ENCODE data around the gene DYDC2.
A peak's percentile ranks its signal among the peaks of the same experiment; 100 is the strongest.

The DYDC2 gene

DNA sequence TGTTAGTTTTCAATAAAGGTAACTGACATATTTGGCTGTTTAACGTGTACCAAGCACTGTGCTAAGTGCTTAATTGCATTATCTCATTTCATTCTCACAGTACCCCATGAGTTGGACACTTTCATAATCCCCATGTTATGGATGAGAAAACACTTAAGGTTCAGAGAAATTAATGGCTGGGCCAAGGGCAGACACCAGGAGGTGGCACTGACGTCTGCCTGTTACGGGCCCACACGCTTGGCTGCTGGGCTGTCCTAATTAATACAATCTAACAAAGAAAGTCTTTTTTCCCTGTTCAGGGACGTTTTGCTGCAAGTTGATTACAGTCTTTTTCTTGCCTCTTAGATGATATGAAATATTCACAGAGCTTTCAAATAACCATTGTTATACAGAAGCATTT, 16.1 kb downstream of the DYDC2 start:
- no peak for DNase-seq (ENCODE audit: low spot score)

DNA sequence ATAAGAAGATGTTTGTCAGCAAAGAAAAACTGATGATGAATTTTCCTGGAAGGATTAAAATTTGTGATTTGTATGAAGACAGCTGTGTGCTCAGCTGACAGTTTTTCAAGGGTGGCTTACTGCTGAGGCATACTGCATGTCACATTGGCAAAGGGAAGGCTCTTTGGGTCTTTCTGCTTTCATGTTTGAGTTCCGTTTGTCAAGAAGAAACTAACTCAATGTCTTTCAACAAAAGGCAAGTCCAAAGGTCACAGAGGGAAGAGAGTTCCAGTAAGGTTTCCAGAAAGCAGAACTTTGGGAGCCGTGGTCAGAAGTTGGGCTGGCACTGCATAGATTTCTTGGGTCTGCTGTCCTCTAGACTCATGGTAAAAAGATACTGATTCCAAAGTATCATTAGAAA, 16.9 kb downstream of the DYDC2 start:
- DNase-seq (ENCODE audit: low spot score) = no peak

DNA sequence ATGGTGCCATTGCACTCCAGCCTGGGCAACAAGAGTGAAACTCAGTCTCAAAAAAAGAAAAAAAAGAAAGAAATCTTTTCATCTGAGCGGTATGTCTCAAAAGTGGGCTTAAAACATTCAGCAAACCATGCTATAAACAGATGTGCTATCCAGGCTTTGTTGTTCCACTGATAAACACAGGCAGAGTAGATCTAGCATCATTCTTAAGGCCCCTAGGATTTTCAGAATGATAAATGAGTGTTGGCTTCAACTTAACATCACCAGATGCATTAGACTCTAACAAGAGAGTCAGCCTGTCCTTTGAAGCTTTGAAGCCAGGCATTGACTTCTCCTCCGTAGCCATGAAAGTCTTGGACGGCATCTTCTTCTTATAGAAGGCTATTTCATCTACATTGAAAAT, 23.1 kb downstream of the DYDC2 start:
- DNase-seq (ENCODE audit: low spot score) = no peak

DNA sequence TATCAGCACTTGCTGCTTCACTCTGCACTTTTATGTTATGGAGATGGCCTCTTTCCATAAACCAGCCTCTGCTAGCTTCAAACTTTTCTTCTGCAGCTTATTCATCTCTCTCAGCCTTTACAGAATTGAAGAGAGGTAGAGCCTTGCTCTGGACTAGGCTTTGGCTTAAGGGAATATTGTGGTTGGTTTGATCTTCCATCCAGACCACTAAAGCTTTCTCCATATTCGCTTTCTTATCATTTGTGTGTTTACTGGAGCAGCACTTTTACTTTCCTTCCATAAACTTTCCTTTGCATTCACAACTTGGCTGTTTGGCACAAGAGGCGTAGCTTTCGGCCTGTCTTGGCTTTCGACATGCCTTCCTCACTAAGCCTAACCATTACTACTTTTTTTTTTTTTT, 23.6 kb downstream of the DYDC2 start:
- DNase-seq (ENCODE audit: low spot score) = no peak

DNA sequence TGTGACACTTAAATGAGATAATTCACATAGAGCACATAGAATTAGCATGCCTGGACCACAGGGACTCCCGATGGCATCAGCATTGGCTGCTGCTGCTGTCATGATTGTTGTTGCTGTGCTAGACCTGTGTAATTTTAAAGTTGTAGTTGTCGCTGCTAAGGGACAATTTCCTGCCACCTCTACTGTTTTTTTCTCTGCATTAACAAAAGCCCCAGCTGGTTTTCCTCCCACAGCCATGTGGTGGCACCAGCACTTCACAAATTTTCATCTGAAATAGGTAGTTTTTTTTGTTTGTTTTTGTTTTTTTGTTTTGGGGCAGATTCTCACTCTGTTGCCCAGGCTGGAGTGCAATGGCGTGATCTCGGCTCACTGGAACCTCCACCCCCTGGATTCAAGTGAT, 26.4 kb downstream of the DYDC2 start:
- peak; percentile 26 for DNase-seq (ENCODE audit: low spot score)

DNA sequence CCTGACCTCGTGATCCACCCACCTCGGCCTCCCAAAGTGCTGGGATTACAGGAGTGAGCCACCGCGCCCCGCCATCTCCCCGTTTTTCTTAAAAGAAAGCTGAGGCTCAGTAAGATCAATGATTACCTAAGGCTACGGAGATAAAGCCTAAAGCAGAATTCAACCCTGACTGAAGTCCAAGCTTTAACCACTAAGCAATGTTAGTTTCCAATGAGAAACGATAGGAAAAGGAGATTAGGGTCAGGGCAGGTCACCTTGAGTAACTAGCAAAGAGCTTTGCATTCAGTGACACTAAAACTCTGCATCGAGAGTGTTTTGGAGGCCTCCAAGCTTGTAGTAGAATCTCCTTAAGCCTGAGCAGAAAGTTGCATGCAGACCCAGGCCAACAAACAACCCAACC, 34.2 kb downstream of the DYDC2 start:
- no peak for DNase-seq (ENCODE audit: low spot score)

DNA sequence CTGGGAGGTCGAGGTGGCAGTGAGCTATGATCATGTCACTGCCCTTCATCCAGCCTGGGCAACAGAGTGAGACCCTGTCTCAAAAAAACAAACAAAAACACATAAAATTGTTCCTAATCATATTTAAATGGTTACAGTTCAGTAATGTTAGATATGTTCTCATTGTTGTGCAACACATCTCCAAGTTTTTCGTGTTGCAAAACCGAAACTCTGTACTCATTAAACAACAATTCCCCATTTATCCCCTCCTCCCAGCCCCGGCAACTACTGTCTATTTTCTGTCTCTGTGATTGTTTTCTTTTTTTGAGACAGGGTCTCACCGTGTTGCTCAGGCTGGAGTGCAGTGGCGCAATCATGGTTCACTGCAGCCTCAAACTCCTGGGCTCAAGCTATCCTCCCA, 35.7 kb downstream of the DYDC2 start:
- DNase-seq (ENCODE audit: low spot score) = no peak

DNA sequence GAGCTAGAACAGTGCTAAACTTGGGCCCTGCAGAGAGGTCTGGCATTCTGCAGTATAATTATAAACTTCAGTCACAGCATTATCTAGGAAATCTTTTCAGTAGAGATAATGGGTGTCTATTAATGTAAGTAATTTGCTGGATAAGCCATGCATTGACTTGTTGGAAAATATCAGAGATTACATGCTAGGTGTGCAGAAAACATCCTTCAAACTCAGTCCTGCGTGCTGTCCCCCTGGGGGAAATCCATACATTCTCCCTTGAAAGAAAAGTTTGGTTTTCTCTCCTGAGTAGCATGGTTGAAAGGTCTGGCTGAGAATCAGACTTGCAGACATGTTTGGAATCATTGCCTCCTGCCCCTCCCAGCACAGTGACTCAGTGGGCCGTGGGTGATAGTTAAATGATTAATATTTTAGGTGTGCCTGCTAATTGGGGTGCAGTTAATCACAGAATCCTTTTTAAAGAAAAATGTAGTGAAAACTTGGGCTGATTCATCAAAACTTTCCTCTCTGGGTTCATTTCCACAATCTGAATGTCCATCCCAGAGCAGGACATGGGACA, 37.9 kb downstream of the DYDC2 start:
- no peak for DNase-seq (ENCODE audit: low spot score)

DNA sequence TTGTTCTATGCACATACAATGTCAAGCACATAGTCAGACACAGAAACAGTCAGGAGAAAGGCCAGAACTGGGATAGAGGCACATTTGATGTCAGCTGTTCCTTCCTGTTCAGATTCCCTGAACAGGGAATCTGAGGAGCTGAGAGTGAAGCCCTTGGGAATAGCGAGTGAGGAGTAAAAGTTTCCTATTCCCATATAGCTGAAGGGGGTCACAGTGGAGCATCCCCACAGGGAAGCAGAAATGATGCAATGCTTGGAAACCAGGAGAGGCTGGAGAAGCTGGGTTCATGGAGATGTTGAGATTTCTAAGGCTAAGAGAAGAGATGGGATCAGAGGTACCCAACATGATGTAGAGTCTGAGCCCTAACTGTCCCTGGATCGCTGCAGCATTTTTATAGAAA, 40.4 kb downstream of the DYDC2 start:
- no peak for DNase-seq (ENCODE audit: low spot score)

DNA sequence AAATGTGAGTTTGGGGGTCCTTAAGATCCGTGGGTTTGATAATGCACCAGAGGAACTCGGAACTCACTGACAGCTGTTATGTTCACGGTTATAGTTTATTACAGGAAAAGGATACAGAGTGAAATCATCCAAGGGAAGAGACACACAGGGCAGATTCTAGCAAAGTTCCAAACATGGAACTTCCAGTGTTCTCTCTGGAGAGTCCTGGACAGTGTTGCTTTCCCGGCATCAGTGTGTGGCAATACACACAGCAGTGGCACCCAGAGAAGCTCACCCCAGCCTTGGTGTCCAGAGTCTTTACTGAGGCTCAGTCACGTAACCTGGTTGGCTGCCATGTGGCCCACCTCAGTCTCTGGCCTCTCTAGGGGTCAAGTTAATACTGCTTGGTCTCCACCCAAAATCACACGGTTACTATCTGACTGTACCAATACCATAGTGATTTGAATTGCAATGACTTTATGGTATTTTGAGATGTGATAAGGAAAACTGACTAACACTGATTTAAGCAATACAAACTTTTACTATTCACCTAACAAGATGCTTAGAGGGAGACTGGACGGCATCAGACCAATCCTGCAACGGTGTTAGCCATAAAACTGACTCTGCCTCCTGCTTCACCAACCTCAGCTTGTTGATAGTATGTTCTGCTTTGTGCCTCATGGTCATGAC, 43.7 kb downstream of the DYDC2 start:
- no peak for DNase-seq (ENCODE audit: low spot score)

DNA sequence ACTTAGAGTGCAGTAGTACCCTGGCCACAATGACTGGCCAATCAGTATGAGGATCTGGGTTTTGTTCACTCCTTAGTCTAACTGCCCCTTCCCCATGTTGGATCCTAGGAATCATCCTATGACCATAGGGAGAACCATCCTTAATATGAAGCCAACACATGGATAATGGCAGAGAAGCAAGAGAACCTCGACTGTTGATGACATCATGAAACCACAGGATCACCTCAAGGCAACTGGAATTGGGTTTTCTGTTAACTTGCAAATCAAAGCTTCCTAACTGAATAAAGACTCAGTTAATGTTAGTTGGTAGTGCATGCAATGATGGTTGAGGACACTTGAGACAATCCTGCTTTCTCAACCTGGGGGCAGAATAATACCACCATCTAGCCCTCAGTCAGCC, 48.5 kb downstream of the DYDC2 start:
- no peak for DNase-seq (ENCODE audit: low spot score)

DNA sequence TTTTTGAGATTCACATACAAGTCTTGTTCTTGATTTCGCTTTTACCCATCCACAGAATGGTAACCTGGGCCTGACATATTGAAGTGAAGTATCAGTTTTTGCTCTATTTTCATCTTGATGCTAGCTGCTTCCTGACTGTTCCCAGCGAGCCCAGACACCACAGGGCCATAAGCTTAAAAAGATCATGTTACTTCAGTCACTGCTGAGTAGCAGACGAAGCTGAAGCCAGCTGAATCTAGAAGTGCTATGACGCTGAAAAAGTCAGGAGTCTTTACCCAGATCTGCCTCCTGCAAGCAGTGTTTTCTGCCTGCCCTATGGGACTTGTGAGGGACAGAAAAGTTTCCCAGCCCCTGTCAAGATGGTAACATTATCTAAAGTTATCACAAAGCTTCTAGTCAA, 49.0 kb downstream of the DYDC2 start:
- DNase-seq (ENCODE audit: low spot score) = no peak

DNA sequence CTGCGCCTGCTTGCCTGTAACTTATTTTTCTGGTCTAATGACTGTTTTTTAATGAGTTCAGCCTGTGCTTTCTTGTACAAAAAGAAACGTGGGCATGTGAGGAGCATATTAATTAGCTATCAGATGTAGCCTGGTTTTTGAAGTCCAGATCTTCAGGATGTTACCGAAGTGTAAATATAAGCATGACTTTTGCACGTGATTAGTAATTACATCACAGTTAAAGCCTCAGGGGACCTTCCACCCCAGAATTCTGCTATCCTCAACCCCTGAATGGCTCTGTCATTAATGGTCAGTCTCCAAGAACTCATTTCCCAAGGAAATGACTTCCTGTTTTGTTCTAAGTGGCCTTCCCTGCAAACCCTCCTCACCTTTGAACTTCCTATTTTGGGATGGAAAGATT, 49.6 kb downstream of the DYDC2 start:
- DNase-seq (ENCODE audit: low spot score) = no peak

DNA sequence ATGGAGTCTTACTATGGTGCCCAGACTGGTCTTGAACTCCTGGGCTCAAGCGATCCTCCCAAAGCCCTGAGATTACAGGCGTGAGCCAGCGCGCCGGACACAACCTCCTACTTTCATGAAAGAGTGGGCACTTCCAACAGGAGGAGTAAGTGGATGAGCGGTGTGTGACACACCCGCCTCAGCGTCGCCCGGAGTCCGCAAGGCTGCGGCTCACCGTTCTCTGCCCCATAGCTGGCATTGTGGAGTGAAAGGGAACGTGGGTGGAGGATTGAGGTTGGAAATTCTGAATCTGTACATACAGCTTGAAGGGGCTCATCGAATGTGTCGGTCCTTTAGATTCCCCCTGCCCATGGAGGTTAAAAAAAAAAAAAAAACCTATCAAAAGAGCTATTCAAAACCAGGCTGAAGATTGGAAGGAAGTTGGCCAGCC, 51.2 kb downstream of the DYDC2 start:
- no peak for DNase-seq (ENCODE audit: low spot score)

DNA sequence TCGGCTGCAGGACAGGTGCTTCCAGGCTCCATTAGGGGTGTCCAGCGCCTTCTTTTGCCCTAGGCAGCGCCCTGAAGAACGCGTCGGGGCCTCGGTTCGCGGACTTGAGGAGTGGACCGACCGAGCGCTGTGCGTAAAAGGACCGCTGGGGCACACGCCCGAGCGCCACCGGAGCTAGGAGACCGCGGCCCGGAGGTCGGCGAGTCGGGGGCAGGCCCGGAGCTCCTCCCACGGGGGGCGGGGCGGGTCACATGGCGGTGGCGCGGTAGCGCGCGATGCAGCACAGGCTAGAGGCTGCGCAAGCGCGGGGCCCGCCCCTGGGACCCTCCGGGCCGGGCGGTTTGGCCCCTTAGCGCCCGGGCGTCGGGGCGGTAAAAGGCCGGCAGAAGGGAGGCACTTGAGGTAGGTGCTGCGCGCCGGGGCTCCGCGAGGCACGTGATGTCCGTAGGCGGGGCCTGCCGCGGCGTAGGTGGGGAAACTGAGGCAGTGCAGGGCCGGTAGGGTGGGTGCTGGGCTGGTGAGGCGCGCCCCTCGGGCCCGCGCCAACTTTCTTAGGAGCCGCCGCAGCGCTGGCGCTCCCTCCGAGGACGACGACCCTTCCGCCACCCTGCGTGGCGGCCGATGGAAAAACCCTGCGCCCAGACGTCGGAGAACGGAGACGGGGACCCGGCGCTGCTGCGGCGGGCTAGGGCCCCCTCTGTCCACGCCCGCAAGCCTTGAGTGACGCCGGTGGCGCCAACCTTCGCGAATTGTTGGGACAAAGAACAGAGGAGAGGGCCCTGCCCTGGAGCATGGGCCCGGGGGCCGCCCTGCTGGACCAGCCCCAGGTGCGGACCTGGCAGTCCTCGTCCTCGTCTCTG, 51.9 kb downstream of the DYDC2 start, which contains the start of gene PRXL2A:
PRXL2A (plus strand) TSS at position 310 of the 860 bp plus-strand sequence. CDS start 11,917 bp downstream, outside the sequence.
- DNase-seq (ENCODE audit: low spot score) = peak; percentile 11

DNA sequence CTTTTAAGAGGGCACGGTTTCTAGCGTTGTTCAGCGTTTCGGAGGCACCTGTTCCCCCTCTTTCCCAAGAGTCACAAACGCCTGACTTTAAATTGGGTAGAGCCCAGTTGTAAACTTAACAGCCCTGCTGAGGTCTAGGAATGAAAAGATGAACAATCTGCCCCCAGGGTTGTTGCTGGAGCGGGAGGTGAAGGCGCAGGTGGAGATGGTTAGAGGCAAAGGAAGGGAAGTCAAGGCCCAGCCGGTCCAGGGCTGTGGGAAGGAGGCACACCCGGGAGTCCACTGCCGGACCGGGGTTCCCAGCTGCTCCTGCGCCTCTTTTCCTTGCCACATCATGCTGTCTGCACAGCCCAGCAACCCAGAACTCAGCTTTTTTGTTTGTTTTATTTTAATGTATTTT, 52.5 kb downstream of the DYDC2 start:
- no peak for DNase-seq (ENCODE audit: low spot score)

DNA sequence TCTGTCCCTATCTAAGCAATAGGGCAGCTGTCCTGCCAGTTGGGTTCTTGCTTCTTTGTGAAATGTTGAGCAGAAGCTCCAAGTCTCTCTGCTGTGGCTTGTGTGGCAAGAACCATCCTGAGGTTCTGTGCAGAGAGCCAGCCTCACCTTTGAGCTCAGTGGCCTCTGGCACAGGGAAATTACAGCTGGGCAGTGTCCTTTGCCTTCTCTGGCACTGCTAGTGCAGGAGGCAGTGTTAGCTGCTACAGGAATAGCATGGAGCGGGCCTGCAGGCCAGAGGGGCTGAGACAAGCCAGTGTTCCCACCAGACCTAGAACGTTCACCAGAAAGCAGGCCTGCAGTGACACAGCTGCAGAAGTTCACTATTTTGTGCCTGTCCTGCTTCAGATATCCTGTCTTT, 53.5 kb downstream of the DYDC2 start:
- no peak for DNase-seq (ENCODE audit: low spot score)

DNA sequence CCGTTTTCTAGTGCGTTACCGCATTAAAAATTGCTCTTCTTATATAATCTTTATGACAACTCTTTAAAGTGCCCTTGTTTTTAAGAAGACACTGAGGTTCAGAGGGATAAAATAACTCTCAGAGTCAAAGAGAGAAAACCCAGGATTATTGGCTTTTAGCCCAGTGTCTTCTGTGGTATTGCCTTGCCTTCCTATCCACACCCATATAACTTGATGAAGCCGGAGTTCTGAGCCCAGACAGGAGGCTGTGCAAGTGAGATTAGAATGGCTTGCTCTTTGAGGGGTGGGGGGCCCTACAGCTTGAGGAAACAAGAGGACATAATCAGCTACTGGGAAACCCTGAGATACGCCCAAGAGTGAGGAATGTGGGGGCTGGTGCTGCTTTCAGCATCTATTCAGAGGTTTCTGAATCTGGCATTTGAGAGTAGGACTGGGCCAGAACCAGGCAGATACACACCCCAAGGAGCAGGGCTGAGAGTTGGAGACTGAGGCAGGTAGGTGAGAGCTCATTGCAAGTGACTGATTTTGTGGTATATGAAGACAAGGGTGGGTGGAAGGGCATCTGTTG, 54.1 kb downstream of the DYDC2 start:
- DNase-seq (ENCODE audit: low spot score) = no peak

DNA sequence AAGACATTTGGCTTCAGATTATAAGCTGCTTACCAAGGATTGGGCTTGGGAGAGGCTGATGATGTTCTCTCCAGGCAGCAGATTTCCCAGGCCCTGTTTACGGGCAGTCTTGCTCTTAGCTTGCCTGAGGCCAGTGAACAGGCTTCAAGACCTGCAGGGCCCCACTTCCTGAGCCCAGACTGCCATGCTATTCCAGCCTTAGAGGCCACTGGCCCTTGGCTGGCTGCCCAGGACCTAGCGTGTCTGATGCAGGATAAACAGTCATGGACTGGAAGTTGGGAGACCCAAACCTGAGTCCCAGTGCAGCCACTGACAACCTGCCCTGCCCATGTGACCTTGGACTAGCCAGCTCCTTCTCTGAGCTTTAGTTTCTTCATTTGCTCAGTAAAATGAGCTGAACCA, 54.7 kb downstream of the DYDC2 start:
- DNase-seq (ENCODE audit: low spot score) = no peak

DNA sequence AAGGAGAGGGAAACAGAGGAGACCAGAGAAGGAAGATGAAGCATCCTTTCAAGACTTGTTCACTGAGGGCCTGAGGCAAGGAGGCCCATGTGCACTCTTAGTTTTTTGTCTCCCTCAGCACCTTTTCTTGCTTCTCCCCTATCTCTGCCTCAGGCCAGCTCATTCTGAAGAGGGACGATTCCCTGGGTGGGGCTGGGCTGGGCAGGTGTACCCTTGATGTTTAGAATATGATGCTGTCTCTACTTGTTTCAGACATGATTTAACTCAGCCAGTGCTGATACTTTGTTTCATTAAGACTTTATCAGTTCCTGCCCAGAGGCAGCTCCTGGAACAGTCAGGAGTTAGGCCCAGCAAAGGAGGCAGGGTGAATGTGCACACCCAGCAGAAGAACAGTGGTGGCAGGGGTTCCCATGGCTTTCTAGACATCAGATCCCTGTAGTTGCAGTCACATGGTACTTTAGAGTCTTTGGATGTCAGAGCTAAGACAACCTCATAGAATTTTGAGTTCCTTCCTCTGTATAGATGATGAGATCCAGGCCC, 55.2 kb downstream of the DYDC2 start:
- no peak for DNase-seq (ENCODE audit: low spot score)

DNA sequence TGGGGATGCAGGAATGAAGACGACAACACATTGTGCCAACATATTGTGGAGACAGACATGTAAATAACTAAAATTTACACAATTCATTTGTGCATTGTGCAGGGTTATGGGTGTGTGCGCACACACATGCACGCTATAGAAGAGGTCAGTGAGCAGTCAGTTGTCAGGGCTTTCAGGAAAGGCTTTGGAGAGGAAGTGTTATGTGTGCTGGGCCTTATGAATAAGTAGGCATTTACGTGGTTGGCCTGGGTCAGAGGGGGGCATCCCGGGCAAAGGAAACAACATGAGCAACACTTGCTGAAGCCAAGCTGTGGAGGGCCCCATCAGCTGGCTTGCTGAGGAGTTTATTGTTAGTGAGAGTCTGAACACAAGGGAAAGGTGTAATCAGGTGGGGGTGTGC, 55.9 kb downstream of the DYDC2 start:
- DNase-seq (ENCODE audit: low spot score) = no peak

DNA sequence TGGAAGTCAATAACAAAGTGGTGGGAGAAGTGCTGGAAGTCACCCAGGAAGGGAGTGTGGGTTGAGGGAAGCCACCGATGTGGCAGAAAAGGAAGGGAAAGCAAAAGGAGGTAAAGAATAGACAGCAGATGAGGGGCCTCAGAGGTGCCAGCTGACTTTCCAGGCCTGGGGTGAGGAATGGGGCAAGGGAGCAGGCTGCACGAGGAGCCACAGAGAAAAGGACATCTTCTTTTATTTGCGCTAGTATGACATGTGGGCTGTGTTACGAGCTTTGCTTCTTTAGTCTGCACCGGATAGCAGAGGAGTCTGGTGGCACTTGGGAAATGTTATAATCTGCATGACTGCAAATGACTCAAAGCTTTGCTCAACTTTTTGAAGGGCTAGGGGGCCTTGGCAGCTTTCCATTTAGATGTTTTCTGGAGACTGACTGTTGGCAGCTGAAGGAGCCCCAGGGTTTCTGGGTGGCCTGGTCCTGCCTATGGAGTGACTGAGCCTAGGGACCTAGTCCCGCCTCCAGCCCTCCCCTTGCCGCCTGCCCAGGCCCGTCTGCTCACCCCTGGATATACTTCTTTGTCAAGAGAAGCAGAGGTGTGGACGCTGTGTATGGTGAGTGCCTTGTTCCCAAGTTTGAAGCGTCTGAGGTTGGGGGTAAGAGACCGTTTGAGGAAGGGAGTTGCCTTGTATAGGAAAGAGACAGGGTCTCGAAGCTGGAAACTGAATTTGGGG, 56.9 kb downstream of the DYDC2 start:
- no peak for DNase-seq (ENCODE audit: low spot score)
